H1 (cell line): ENCODE data around the gene NOS1AP. TPM values are rescaled to one million over a fixed set of nuclear protein-coding genes. Genes with fewer than 3 reads are reported as not detected.

Source experiments
- CTCF ChIA-PET: fragments of 300-600 bp; sonication (Branson Sonifier 250); formaldehyde crosslinking; loops from one replicate; lab custom pipeline; 2021; ENCODE audit not compliant: partially characterized antibody; lab: Charles Lee
- POLR2A ChIA-PET: fragments of 300-600 bp; sonication (Branson Sonifier 250); formaldehyde crosslinking; loops from one replicate; lab custom pipeline; 2021; ENCODE audit warnings: inconsistent platforms; ENCODE audit not compliant: partially characterized antibody; lab: Charles Lee
- DNase-seq, 2 experiments: peaks; one replicate each; pipeline versions ENCODE4 v3.0.0 to v3.0.0-alpha.2; 2010 to 2022; ENCODE audit warnings: low spot score in 2 of 2, low read depth in 1 of 2, mixed read lengths in 1 of 2
- FAIRE-seq: peaks from 2 replicates; lab custom pipeline; 2011; peaks lifted over from hg19 to GRCh38; lab: Jason Lieb, UNC
- H2AFZ ChIP-seq: 2 replicates; pipeline ENCODE4 v1.8.1; 2012; ENCODE audit warnings: low read length, inconsistent platforms
- H2AK5ac ChIP-seq: 2 replicates; pipeline ENCODE4 v1.6.1; 2013; ENCODE audit warnings: low read depth, low read length
- H2BK120ac ChIP-seq: replicated peaks from 2 replicates; pipeline ENCODE3; 2013; ENCODE audit warnings: low read depth, low read length, inconsistent platforms
- H2BK12ac ChIP-seq: 2 replicates; pipeline ENCODE4 v1.6.1; 2013; ENCODE audit warnings: low read depth, low read length
- H2BK15ac ChIP-seq: 2 replicates; pipeline ENCODE4 v1.6.1; 2013; ENCODE audit warnings: low read length
- H2BK20ac ChIP-seq: 2 replicates; pipeline ENCODE4 v1.6.1; 2013; ENCODE audit warnings: low read length
- H2BK5ac ChIP-seq: 2 replicates; pipeline ENCODE4 v1.6.1; 2013; ENCODE audit warnings: low read depth, low read length
- H3K14ac ChIP-seq: 2 replicates; pipeline ENCODE4 v1.6.1; 2013; ENCODE audit warnings: inconsistent platforms; ENCODE audit not compliant: insufficient read length
- H3K18ac ChIP-seq: 2 replicates; pipeline ENCODE4 v1.6.1; 2013; ENCODE audit warnings: low read length; ENCODE audit errors: extremely low read depth
- H3K23ac ChIP-seq: 2 replicates; pipeline ENCODE4 v1.6.1; 2013; ENCODE audit warnings: inconsistent platforms; ENCODE audit not compliant: insufficient read length
- H3K23me2 ChIP-seq: 2 replicates; pipeline ENCODE4 v1.6.1; 2013; ENCODE audit warnings: low read depth, low read length
- H3K27ac ChIP-seq: 2 replicates; pipeline ENCODE4 v1.6.1; 2011; ENCODE audit warnings: low read depth, low read length, inconsistent platforms
- H3K27me3 ChIP-seq, 4 experiments: replicated peaks in 1 of 4; 1 replicate in 1 of 4; 2 replicates in 3 of 4; pipeline versions ENCODE4 v1.6.1 to v1.8.1; 2011 to 2013; ENCODE audit warnings: low read length in 3 of 4, mild to moderate bottlenecking in 3 of 4, inconsistent platforms in 2 of 4, mixed read lengths in 2 of 4, moderate library complexity in 1 of 4; ENCODE audit not compliant: control insufficient read depth in 3 of 4, insufficient read depth in 3 of 4; ENCODE audit errors: extremely low read depth in 1 of 4
- H3K36me3 ChIP-seq, 4 experiments: 2 replicates each; pipeline versions ENCODE4 v1.6.1 to v1.8.1; 2011 to 2013; ENCODE audit warnings: mild to moderate bottlenecking in 4 of 4, low read length in 3 of 4, moderate library complexity in 2 of 4, control low read depth in 1 of 4, inconsistent platforms in 1 of 4; ENCODE audit not compliant: insufficient read depth in 4 of 4, control insufficient read depth in 2 of 4
- H3K4ac ChIP-seq: replicated peaks from 2 replicates; pipeline ENCODE3; 2013; ENCODE audit warnings: low read length, low read depth, mixed read lengths, inconsistent platforms; ENCODE audit not compliant: insufficient read length
- H3K4me1 ChIP-seq, 4 experiments: replicated peaks in 1 of 4; 1 replicate in 1 of 4; 2 replicates in 3 of 4; pipeline versions ENCODE4 v1.6.1 to v1.8.1; 2011 to 2013; ENCODE audit warnings: low read length in 3 of 4, inconsistent platforms in 2 of 4, mixed read lengths in 1 of 4; ENCODE audit not compliant: insufficient read depth in 4 of 4, control insufficient read depth in 3 of 4
- H3K4me2 ChIP-seq, 2 experiments: 2 replicates each; pipeline versions ENCODE4 v1.6.1 to v1.8.1; 2011 to 2013; ENCODE audit warnings: low read depth in 2 of 2, low read length in 2 of 2, control low read depth in 1 of 2, inconsistent platforms in 1 of 2, mild to moderate bottlenecking in 1 of 2; ENCODE audit not compliant: insufficient read depth in 1 of 2
- H3K4me3 ChIP-seq, 4 experiments: fragments of 200-600, 300-600 bp in 1 of 4; sonication (generic), shearing (Covaris generic), sonication (Bioruptor Twin) in 1 of 4; 2 replicates each; pipeline versions ENCODE4 v1.5.1 to v1.8.1; 2011 to 2016; ENCODE audit warnings: low read length in 4 of 4, low read depth in 3 of 4, control low read depth in 2 of 4, inconsistent platforms in 2 of 4, mild to moderate bottlenecking in 2 of 4, mixed read lengths in 1 of 4, moderate library complexity in 1 of 4; ENCODE audit not compliant: insufficient read depth in 2 of 4; ENCODE audit errors: extremely low read depth in 1 of 4
- H3K56ac ChIP-seq: replicated peaks from 2 replicates; pipeline ENCODE3; 2013; ENCODE audit warnings: low read depth, mild to moderate bottlenecking, mixed read lengths, low read length, inconsistent platforms; ENCODE audit not compliant: insufficient read length
- H3K79me1 ChIP-seq: 2 replicates; pipeline ENCODE4 v1.6.1; 2013; ENCODE audit warnings: low read depth, low read length, control low read depth
- H3K79me2 ChIP-seq, 2 experiments: 2 replicates each; pipeline versions ENCODE4 v1.6.1 to v1.8.1; 2012 to 2013; ENCODE audit warnings: low read length in 2 of 2, mild to moderate bottlenecking in 2 of 2, inconsistent platforms in 1 of 2; ENCODE audit not compliant: insufficient read depth in 2 of 2, control insufficient read depth in 1 of 2
- H3K9ac ChIP-seq, 4 experiments: replicated peaks in 1 of 4; 1 replicate in 1 of 4; 2 replicates in 3 of 4; pipeline versions ENCODE4 v1.6.1 to v1.8.1; 2011 to 2013; ENCODE audit warnings: low read depth in 3 of 4, low read length in 3 of 4, control low read depth in 2 of 4, mild to moderate bottlenecking in 2 of 4, moderate library complexity in 2 of 4, inconsistent platforms in 1 of 4; ENCODE audit errors: extremely low read depth in 1 of 4
- H3K9me3 ChIP-seq, 2 experiments: 2 replicates each; pipeline versions ENCODE4 v1.6.1 to v1.8.1; 2012 to 2013; ENCODE audit warnings: mild to moderate bottlenecking in 2 of 2, moderate library complexity in 2 of 2, control low read depth in 1 of 2, inconsistent platforms in 1 of 2, low read depth in 1 of 2, low read length in 1 of 2, mixed read lengths in 1 of 2; ENCODE audit not compliant: insufficient read depth in 2 of 2
- H4K20me1 ChIP-seq, 2 experiments: replicated peaks in 1 of 2; 2 replicates each; pipeline versions ENCODE3 to v1.8.1; 2011 to 2013; ENCODE audit warnings: inconsistent platforms in 2 of 2, low read length in 2 of 2, mild to moderate bottlenecking in 1 of 2; ENCODE audit not compliant: insufficient read depth in 2 of 2, control insufficient read depth in 1 of 2
- H4K5ac ChIP-seq: 2 replicates; pipeline ENCODE4 v1.6.1; 2013; ENCODE audit warnings: low read length, low read depth, mixed read lengths, inconsistent platforms; ENCODE audit not compliant: insufficient read length
- H4K8ac ChIP-seq: 2 replicates; pipeline ENCODE4 v1.8.0; 2013; ENCODE audit warnings: mild to moderate bottlenecking, moderate library complexity, low read length, inconsistent platforms; ENCODE audit not compliant: insufficient read depth; ENCODE audit errors: extremely low read depth
- H4K91ac ChIP-seq: replicated peaks from 2 replicates; pipeline ENCODE3; 2013; ENCODE audit warnings: low read length, mixed read lengths, inconsistent platforms; ENCODE audit not compliant: insufficient read length
- BCL11A ChIP-seq, 2 experiments: IDR thresholded peaks; one replicate each; pipeline ENCODE4 v1.6.1; 2011; ENCODE audit warnings: low read depth in 2 of 2, low read length in 2 of 2, mild to moderate bottlenecking in 2 of 2
- WGBS, 2 experiments: shearing (Covaris generic) in 1 of 2; methylation state at CpG; one replicate each; pipeline versions ENCODE4 v1.1.6 to v1.1.7; 2013 to 2015; ENCODE audit warnings: low lambda C conversion rate in 2 of 2, mixed read lengths in 2 of 2, inconsistent platforms in 1 of 2, low coverage in 1 of 2, missing lambda C conversion rate in 1 of 2; ENCODE audit not compliant: insufficient replicate concordance in 2 of 2, insufficient coverage in 1 of 2, insufficient read length in 1 of 2; ENCODE audit errors: extremely low coverage in 1 of 2, missing lambda C conversion rate in 1 of 2; 5-methylcytosine and 5-hydroxymethylcytosine counted together
- polyA plus RNA-seq, 7 experiments: library from polyadenylated mRNA; depleted of rRNA in 3 of 7; stranded (reverse) in 5 of 7; unstranded in 2 of 7; fragments of >200 nt in 5 of 7; fragments of 200-250 nt in 2 of 7; gene quantifications; 1 replicate in 5 of 7; 2 replicates in 1 of 7; 4 replicates in 1 of 7; pipeline versions ENCODE4 v1.2.1 to v1.2.3, GENCODE V29; 2011 to 2013; ENCODE audit warnings: missing spikeins in 2 of 7, mixed read lengths in 2 of 7
- total RNA-seq: library from RNA; stranded (reverse); fragmentation: NEBNext Ultra II Directional; extraction: Animal tissue kit (Norgen Biotek cat#: 25700); gene quantifications from 2 replicates; pipeline ENCODE4 v1.2.1, GENCODE V29; 2021

Gene NOS1AP
- total and polyA plus RNA-seq, 2 of the 8 experiments (the other 6 are each of a cell fraction or from before 2014, with no cell fraction given), result 2.4 to 12.1 TPM

DNA sequence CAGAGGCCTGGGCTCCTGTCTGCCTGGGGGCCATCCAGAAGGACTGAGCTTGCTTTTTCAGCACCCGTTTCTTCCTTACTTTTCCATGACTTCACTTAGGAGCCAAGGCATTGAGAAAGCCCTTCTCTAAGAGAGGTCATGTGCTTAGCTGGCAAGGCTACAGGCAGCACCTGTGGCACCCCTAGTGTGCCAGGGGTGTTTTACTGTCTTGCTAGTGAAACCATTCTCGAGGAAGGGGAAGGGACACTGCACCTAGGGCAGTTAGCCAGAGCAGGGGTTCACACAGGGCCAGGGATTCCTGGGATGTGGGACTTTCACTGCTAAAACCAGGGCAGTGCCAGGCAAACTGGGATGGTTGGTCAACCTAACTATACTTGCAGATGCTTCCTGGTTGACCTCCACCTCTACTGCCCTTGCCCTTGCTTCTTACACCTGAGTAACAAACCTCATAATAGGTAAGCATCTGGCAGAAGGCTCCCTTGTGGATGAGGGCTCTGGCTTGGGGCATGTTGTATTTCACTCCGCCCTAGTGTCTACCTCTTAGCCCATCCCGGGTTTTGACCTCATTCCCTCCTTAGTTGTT, 69.2 kb downstream of the NOS1AP start:
- H3K23me2 ChIP-seq, result no peaks in the 10 kb centered on the region; the same call in 1 of the 2 replicates
- ChIA-PET POLR2A (no interaction called here), CTCF (interaction anchor here (0.7 to 1.1 kb wide), 2 partner anchors 30 to 33 kb away, joined by 3 read pairs; no protein-coding TSS in a partner anchor)
- H3K9me3 ChIP-seq, result no peaks in the 10 kb centered on the region
- no peaks in the 10 kb centered on the region for H3K36me3 ChIP-seq
- DNase-seq (no peak), FAIRE-seq (no peak)
- peak overlapping the region; percentile 29 for H4K91ac ChIP-seq
- peak overlapping the region; percentile 18; the same call in 1 of the 2 replicates for H4K8ac ChIP-seq
- H3K23ac ChIP-seq, result no peak overlapping the region
- H3K79me2 ChIP-seq, result peaks cover 0 to 65% of the 10 kb centered on the region in 2 experiments; a peak in 3 of 4 replicates
- no peak overlapping the region for H3K4me2 ChIP-seq
- H2AK5ac ChIP-seq, result peak overlapping the region; percentile 33
- no peak overlapping the region for H4K5ac ChIP-seq
- H3K27ac ChIP-seq, result no peak overlapping the region
- no peak overlapping the region for H3K4ac ChIP-seq
- H3K9ac ChIP-seq, result no peak overlapping the region
- H2BK5ac ChIP-seq, result no peak overlapping the region
- H2BK120ac ChIP-seq, result no peak overlapping the region
- H3K18ac ChIP-seq, result no peak overlapping the region
- no peak overlapping the region for H3K4me3 ChIP-seq
- H2BK15ac ChIP-seq, result 0 out of 2 replicates have a peak overlapping the region, but pooled peaks have one; percentile 55
- H3K27me3 ChIP-seq, result no peaks in the 10 kb centered on the region
- peaks cover 4 to 14% (median 6%) of the 10 kb centered on the region in 4 experiments for H3K4me1 ChIP-seq
- peaks cover 0 to 2% of the 10 kb centered on the region in 2 experiments for H4K20me1 ChIP-seq
- H2BK20ac ChIP-seq, result no peak overlapping the region
- H2BK12ac ChIP-seq, result no peak overlapping the region
- H3K56ac ChIP-seq, result no peak overlapping the region
- 53% methylated on average over 4 of the region's 4 CpGs; no CpG with 5 or more reads in 1 of the 2 experiments for WGBS, 2 experiments
- H3K14ac ChIP-seq, result no peak overlapping the region
- peaks cover 11% of the 10 kb centered on the region; the same call in 1 of the 2 replicates for H3K79me1 ChIP-seq
- H2AFZ ChIP-seq, result no peak overlapping the region
- no peak for TF ChIP-seq BCL11A (IDR thresholded peaks at IDR 0.05; ENCODE audit: low read depth in 2 of 2, low read length in 2 of 2)
